HEK293 (cell line): Measurements from ENCODE around the gene C11orf58.

Experiments used
- CTCF ChIA-PET: fragments of 350-600 bp; formaldehyde crosslinking; extraction: SDS; loops from one replicate; lab custom pipeline; 2021; ENCODE audit warnings: antibody characterized with exemption; lab: Yijun Ruan, JAX
- POLR2A ChIA-PET: fragments of 300-600 bp; formaldehyde crosslinking; extraction: SDS; loops from one replicate; lab custom pipeline; 2020; ENCODE audit warnings: antibody characterized with exemption, inconsistent platforms; lab: Yijun Ruan, JAX
- H3K27ac ChIP-seq: fragments of 200-500 bp; sonication (Bioruptor generic); 2 replicates; pipeline ENCODE4 v1.5.1; 2014; ENCODE audit warnings: low read depth, low read length, control low read depth, inconsistent platforms; ENCODE audit errors: extremely low read depth
- H3K36me3 ChIP-seq, 2 experiments: fragments of 200-500 bp in 1 of 2; sonication (Bioruptor generic) in 1 of 2; 1 replicate in 1 of 2; 2 replicates in 1 of 2; pipeline ENCODE4 v1.5.1; 2014 to 2017; ENCODE audit warnings: inconsistent platforms in 2 of 2, low read length in 2 of 2; ENCODE audit not compliant: control insufficient read depth in 2 of 2, insufficient read depth in 1 of 2
- H3K4me1 ChIP-seq: fragments of 200-500 bp; sonication (Bioruptor generic); 2 replicates; pipeline ENCODE4 v1.5.1; 2014; ENCODE audit warnings: mild to moderate bottlenecking, low read length, inconsistent platforms; ENCODE audit not compliant: control insufficient read depth, insufficient read depth
- H3K4me3 ChIP-seq: 2 replicates; pipeline ENCODE4 v1.5.1; 2011; ENCODE audit warnings: low read depth, mild to moderate bottlenecking, control low read depth, low read length, moderate library complexity
- H3K9me3 ChIP-seq: fragments of 200-500 bp; sonication (Bioruptor generic); 2 replicates; pipeline ENCODE4 v1.5.1; 2014; ENCODE audit warnings: low read depth, low read length, inconsistent platforms; ENCODE audit not compliant: control insufficient read depth, insufficient read depth
- BCL11A ChIP-seq: fragments of 450-650 bp; formaldehyde crosslinking; IDR thresholded peaks from 2 replicates; pipeline ENCODE4 v1.5.1; 2016; ENCODE audit warnings: low read depth, missing biosample characterization, missing genetic modification characterization
- ELK4 ChIP-seq: IDR thresholded peaks from 2 replicates; pipeline ENCODE4 v1.6.1; 2011; ENCODE audit warnings: mild to moderate bottlenecking, low read depth, low read length, borderline replicate concordance
- GLIS2 ChIP-seq: fragments of 450-650 bp; formaldehyde crosslinking; IDR thresholded peaks from 2 replicates; pipeline ENCODE4 v1.5.1; 2016; ENCODE audit warnings: missing biosample characterization, missing genetic modification characterization
- IKZF3 ChIP-seq: fragments of 450-650 bp; IDR thresholded peaks from 2 replicates; pipeline ENCODE4 v1.5.0; 2018; ENCODE audit warnings: missing biosample characterization, mild to moderate bottlenecking, missing genetic modification characterization, moderate library complexity
- KLF7 ChIP-seq: fragments of 450-650 bp; formaldehyde crosslinking; IDR thresholded peaks from 2 replicates; pipeline ENCODE4 v1.5.1; 2016; ENCODE audit warnings: missing biosample characterization, missing genetic modification characterization, borderline replicate concordance
- KLF9 ChIP-seq: fragments of 450-650 bp; formaldehyde crosslinking; IDR thresholded peaks from 2 replicates; pipeline ENCODE4 v1.5.1; 2016; ENCODE audit warnings: missing biosample characterization, missing genetic modification characterization, low read depth
- PRDM2 ChIP-seq: fragments of 450-650 bp; formaldehyde crosslinking; IDR thresholded peaks from 2 replicates; pipeline ENCODE4 v1.5.1; 2016; ENCODE audit warnings: missing biosample characterization, missing genetic modification characterization, borderline replicate concordance
- SP7 ChIP-seq: fragments of 450-650 bp; formaldehyde crosslinking; IDR thresholded peaks from 2 replicates; pipeline ENCODE4 v1.5.1; 2016; ENCODE audit warnings: missing biosample characterization, missing genetic modification characterization
- ZBTB48 ChIP-seq: fragments of 450-650 bp; formaldehyde crosslinking; IDR thresholded peaks from 2 replicates; pipeline ENCODE4 v1.5.1; 2016; ENCODE audit warnings: missing biosample characterization, missing genetic modification characterization
- ZBTB7A ChIP-seq: fragments of 450-650 bp; formaldehyde crosslinking; IDR thresholded peaks from 2 replicates; pipeline ENCODE4 v1.5.1; 2016; ENCODE audit warnings: low read depth, missing biosample characterization, missing genetic modification characterization
- ZFP41 ChIP-seq: fragments of 450-650 bp; formaldehyde crosslinking; IDR thresholded peaks from 2 replicates; pipeline ENCODE4 v1.5.1; 2016; ENCODE audit warnings: missing biosample characterization, missing genetic modification characterization, borderline replicate concordance
- ZNF175 ChIP-seq: fragments of 450-650 bp; formaldehyde crosslinking; IDR thresholded peaks from 2 replicates; pipeline ENCODE4 v1.5.1; 2016; ENCODE audit warnings: missing biosample characterization, missing genetic modification characterization
- ZNF23 ChIP-seq: fragments of 450-650 bp; formaldehyde crosslinking; IDR thresholded peaks from 2 replicates; pipeline ENCODE4 v1.5.1; 2016; ENCODE audit warnings: missing biosample characterization, missing genetic modification characterization, borderline replicate concordance
- ZNF366 ChIP-seq: fragments of 450-650 bp; formaldehyde crosslinking; conservative IDR thresholded peaks from 2 replicates; pipeline ENCODE4 v1.5.1; 2016; ENCODE audit warnings: missing biosample characterization, missing genetic modification characterization
- ZNF514 ChIP-seq: fragments of 450-650 bp; formaldehyde crosslinking; IDR thresholded peaks from 2 replicates; pipeline ENCODE4 v1.5.1; 2016; ENCODE audit warnings: missing biosample characterization, missing genetic modification characterization
- ZNF529 ChIP-seq: fragments of 450-650 bp; formaldehyde crosslinking; IDR thresholded peaks from 2 replicates; pipeline ENCODE4 v1.5.1; 2017; ENCODE audit warnings: missing genetic modification characterization, missing biosample characterization; ENCODE audit not compliant: insufficient replicate concordance
- ZNF530 ChIP-seq: fragments of 450-650 bp; formaldehyde crosslinking; IDR thresholded peaks from 2 replicates; pipeline ENCODE4 v1.5.1; 2016; ENCODE audit warnings: low read depth, missing biosample characterization, missing genetic modification characterization
- ZNF621 ChIP-seq: fragments of 450-650 bp; formaldehyde crosslinking; IDR thresholded peaks from 2 replicates; pipeline ENCODE4 v1.5.1; 2017; ENCODE audit warnings: missing biosample characterization, missing genetic modification characterization
- ZNF639 ChIP-seq: fragments of 450-650 bp; formaldehyde crosslinking; IDR thresholded peaks from 2 replicates; pipeline ENCODE4 v1.5.1; 2016; ENCODE audit warnings: missing biosample characterization, missing genetic modification characterization
- ZNF76 ChIP-seq: fragments of 450-650 bp; formaldehyde crosslinking; IDR thresholded peaks from 2 replicates; pipeline ENCODE4; 2016; ENCODE audit warnings: low read depth, missing biosample characterization, missing genetic modification characterization, borderline replicate concordance
- ZSCAN16 ChIP-seq: fragments of 450-650 bp; formaldehyde crosslinking; IDR thresholded peaks from 2 replicates; pipeline ENCODE4 v1.5.1; 2016; ENCODE audit warnings: missing biosample characterization, missing genetic modification characterization
- ZSCAN18 ChIP-seq: fragments of 450-650 bp; formaldehyde crosslinking; IDR thresholded peaks from 2 replicates; pipeline ENCODE4 v1.5.1; 2016; ENCODE audit warnings: missing biosample characterization, missing genetic modification characterization
- ZSCAN23 ChIP-seq: fragments of 450-650 bp; formaldehyde crosslinking; IDR thresholded peaks from 2 replicates; pipeline ENCODE4 v1.5.1; 2016; ENCODE audit warnings: missing biosample characterization, missing genetic modification characterization
- TF ChIP-seq, protein P1 (sequence below): fragments of 450-650 bp; formaldehyde crosslinking; IDR thresholded peaks from 2 replicates; pipeline ENCODE4 v1.5.1; 2016; ENCODE audit warnings: missing biosample characterization, missing genetic modification characterization

Gene C11orf58

GRCh38 chr11:16789063-16789420 lies 50.6 kb downstream of the C11orf58 start:
- TF ChIP-seq ZNF529 (tag by site-specific recombination), result no peak
- no peak for TF ChIP-seq ZFP41 (tag by site-specific recombination)
- TF ChIP-seq SP7, result no peak
- TF ChIP-seq ZBTB48 (tag by site-specific recombination), result no peak
- no peak for TF ChIP-seq KLF7 (tag by site-specific recombination)
- no peak for TF ChIP-seq ZBTB7A
- no peak for TF ChIP-seq ZNF366
- TF ChIP-seq, protein P1, sequence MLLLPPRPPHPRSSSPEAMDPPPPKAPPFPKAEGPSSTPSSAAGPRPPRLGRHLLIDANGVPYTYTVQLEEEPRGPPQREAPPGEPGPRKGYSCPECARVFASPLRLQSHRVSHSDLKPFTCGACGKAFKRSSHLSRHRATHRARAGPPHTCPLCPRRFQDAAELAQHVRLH (tag by site-specific recombination), result no peak
- TF ChIP-seq ELK4, result no peak
- Histone ChIP-seq H3K9me3 (no peaks in the 10 kb centered on the region), H3K27ac (no peak overlapping the region), H3K4me1 (no peaks in the 10 kb centered on the region), H3K36me3 (peaks cover 0 to 15% of the 10 kb centered on the region in 2 experiments; a peak in 1 of 3 replicates), H3K4me3 (no peak overlapping the region)
- POLR2A ChIA-PET, result no interaction called here
- CTCF ChIA-PET, result interaction anchor here (0.8 to 5.8 kb wide), 6 partner anchors 8 to 274 kb away, joined by 3 to 40 read pairs (median 5); no protein-coding TSS in a partner anchor

GRCh38 chr11:16789560-16790485 lies 51.4 kb downstream of the C11orf58 start:
- POLR2A ChIA-PET, result no interaction called here

More at GRCh38 chr11:16789560-16790485, 51.4 kb downstream of the C11orf58 start:
- Histone ChIP-seq H3K9me3 (no peaks in the 10 kb centered on the region), H3K27ac (no peak overlapping the region), H3K36me3 (peaks cover 0 to 19% of the 10 kb centered on the region in 2 experiments; a peak in 2 of 3 replicates), H3K4me3 (no peak overlapping the region), H3K4me1 (no peaks in the 10 kb centered on the region)
- TF ChIP-seq ZSCAN18 (tag by site-specific recombination) (no peak), BCL11A (tag by site-specific recombination) (no peak), ZSCAN23 (tag by site-specific recombination) (no peak), ZNF621 (no peak), IKZF3 (tag by site-specific recombination) (no peak), ZFP41 (tag by site-specific recombination) (no peak), GLIS2 (tag by site-specific recombination) (no peak), ZNF76 (tag by site-specific recombination) (no peak), ZNF514 (tag by site-specific recombination) (no peak), PRDM2 (no peak), ZNF530 (tag by site-specific recombination) (no peak), ZSCAN16 (tag by site-specific recombination) (no peak), ZNF175 (tag by site-specific recombination) (no peak), ZNF23 (no peak), KLF9 (no peak), ZNF639 (tag by site-specific recombination) (no peak), SP7 (no peak)
- CTCF ChIA-PET, result interaction anchor here (0.6 to 5.8 kb wide), 7 partner anchors 7 to 420 kb away, joined by 3 to 40 read pairs (median 4); no protein-coding TSS in a partner anchor
